Measurements from ENCODE around the gene MRPL49. TPM values are rescaled to one million over a fixed set of nuclear protein-coding genes. Genes with fewer than 3 reads are reported as not detected.

MRPL49 gene
- total and polyA plus RNA-seq, 2 experiments from 2014 or later: 46.8 to 57.6 TPM

DNA sequence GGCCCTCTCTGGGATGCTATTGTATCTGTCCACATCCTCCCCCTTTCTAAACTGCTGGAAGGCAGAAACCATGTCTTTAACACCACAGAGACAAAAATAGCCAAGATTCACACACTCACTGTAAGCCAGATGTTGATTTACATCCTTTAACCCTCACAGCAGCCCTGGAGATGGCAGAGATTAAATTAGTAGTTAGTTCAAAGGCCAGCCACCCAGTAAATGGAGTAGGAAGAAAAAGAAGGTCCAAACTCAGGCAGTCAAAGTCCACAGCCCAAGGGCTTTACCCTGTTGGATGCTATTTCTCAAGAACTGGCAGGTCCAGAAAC lies 2.5 kb upstream of the MRPL49 start:
- no peak for DNase-seq (ENCODE audit: low spot score)
- Histone ChIP-seq H4K20me1 (ENCODE audit: insufficient read depth, poor library complexity, severe bottlenecking) (no peaks in the 10 kb centered on the region), H3K4me1 (ENCODE audit: insufficient read depth) (peaks cover 23% of the 10 kb centered on the region), H2AFZ (no peak overlapping the region), H3K27ac (peak overlapping the region; percentile 14), H3K79me2 (peaks cover 68% of the 10 kb centered on the region), H3K36me3 (replicated peaks; ENCODE audit: insufficient read depth, low read depth) (peaks cover 2% of the 10 kb centered on the region), H3K9me2 (replicated peaks; ENCODE audit: insufficient read depth) (no peaks in the 10 kb centered on the region), H3K27me3 (no peaks in the 10 kb centered on the region), H3K9me3 (ENCODE audit: low read depth) (no peaks in the 10 kb centered on the region), H3K4me2 (no peak overlapping the region), H3K4me3 (no peak overlapping the region)
- TF ChIP-seq CTCF (IDR thresholded peaks at IDR 0.05; ENCODE audit: poor library complexity): no peak
- no peak for TF ChIP-seq EZH2phosphoT487 (IDR thresholded peaks at IDR 0.05; ENCODE audit: low read depth, severe bottlenecking, unreplicated experiment)
- no peak for TF ChIP-seq EZH2 (IDR thresholded peaks at IDR 0.05; ENCODE audit: borderline replicate concordance)

DNA sequence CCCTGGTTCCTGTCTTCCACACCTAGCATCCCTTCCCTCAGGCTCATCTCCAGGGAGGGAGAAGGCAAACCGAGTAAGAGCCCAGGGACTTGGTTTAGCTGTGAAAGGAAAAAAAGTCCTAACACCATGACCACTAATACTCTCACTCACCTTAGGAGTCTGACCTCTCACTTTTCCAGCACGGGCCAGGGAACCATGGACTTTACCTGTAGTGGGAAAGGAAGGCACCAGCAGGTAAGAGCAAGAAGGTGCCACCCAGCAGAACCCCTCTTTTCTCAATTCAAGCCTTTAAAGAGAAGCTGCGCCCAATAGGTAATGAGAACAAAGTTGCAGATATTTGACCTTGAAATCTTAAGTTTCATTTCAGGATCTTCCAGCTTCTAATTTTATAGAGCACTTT lies 1.3 kb upstream of the MRPL49 start:
- no peak for TF ChIP-seq CTCF (IDR thresholded peaks at IDR 0.05; ENCODE audit: poor library complexity)
- TF ChIP-seq EZH2 (IDR thresholded peaks at IDR 0.05; ENCODE audit: borderline replicate concordance): no peak
- no peak for TF ChIP-seq EZH2phosphoT487 (IDR thresholded peaks at IDR 0.05; ENCODE audit: low read depth, severe bottlenecking, unreplicated experiment)

DNA sequence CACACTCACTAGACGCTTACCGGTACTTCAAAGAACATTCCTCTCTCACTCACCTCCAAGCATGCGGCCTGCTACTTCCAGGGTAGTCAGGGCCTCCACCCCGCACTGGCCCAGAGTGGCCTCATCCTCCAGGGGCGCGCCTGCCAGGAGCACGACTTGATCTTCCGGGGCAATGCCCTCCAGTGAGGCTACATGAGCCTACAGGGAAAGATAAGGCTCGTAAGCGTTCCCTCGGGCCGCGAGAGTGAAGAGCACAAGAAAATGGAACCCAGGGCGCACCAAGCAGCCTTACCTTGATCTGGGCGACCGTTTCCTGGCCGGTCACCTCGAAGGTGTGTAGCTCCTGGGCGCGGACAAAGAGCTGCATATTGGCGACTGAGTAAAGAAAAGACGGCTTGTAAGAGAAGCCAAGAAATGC lies 665 bp upstream of the MRPL49 start:
- peak overlapping the region; percentile 60 for H3K4me3 ChIP-seq
- no peaks in the 10 kb centered on the region for H3K9me3 ChIP-seq (ENCODE audit: low read depth)
- peak overlapping the region; percentile 89 for H3K4me2 ChIP-seq
- H3K36me3 ChIP-seq (replicated peaks; ENCODE audit: insufficient read depth, low read depth): peaks cover 2% of the 10 kb centered on the region
- H3K4me1 ChIP-seq (ENCODE audit: insufficient read depth): peaks cover 17% of the 10 kb centered on the region
- WGBS (ENCODE audit: low lambda C conversion rate, missing lambda C conversion rate): 3% methylated on average over 22 of the region's 22 CpGs
- no peak overlapping the region for H2AFZ ChIP-seq
- DNase-seq (ENCODE audit: low spot score): peak; percentile 72
- H3K9me2 ChIP-seq (replicated peaks; ENCODE audit: insufficient read depth): no peaks in the 10 kb centered on the region
- TF ChIP-seq EZH2phosphoT487 (IDR thresholded peaks at IDR 0.05; ENCODE audit: low read depth, severe bottlenecking, unreplicated experiment): no peak
- no peak for TF ChIP-seq CTCF (IDR thresholded peaks at IDR 0.05; ENCODE audit: poor library complexity)
- TF ChIP-seq EZH2 (IDR thresholded peaks at IDR 0.05; ENCODE audit: borderline replicate concordance): no peak
- peak overlapping the region; percentile 93 for H3K27ac ChIP-seq
- peaks cover 58% of the 10 kb centered on the region for H3K79me2 ChIP-seq
- H4K20me1 ChIP-seq (ENCODE audit: insufficient read depth, poor library complexity, severe bottlenecking): no peaks in the 10 kb centered on the region
- no peaks in the 10 kb centered on the region for H3K27me3 ChIP-seq

More for the DNA sequence above, 1.3 kb upstream of the MRPL49 start:
- H3K4me1 ChIP-seq (ENCODE audit: insufficient read depth): peaks cover 23% of the 10 kb centered on the region
- WGBS (ENCODE audit: low lambda C conversion rate, missing lambda C conversion rate): 90% methylated on average over 3 of the region's 3 CpGs
- peaks cover 2% of the 10 kb centered on the region for H3K36me3 ChIP-seq (replicated peaks; ENCODE audit: insufficient read depth, low read depth)
- no peaks in the 10 kb centered on the region for H3K9me2 ChIP-seq (replicated peaks; ENCODE audit: insufficient read depth)
- peak overlapping the region; percentile 60 for H3K4me3 ChIP-seq
- no peak for DNase-seq (ENCODE audit: low spot score)
- no peaks in the 10 kb centered on the region for H3K27me3 ChIP-seq
- H4K20me1 ChIP-seq (ENCODE audit: insufficient read depth, poor library complexity, severe bottlenecking): no peaks in the 10 kb centered on the region
- H3K9me3 ChIP-seq (ENCODE audit: low read depth): no peaks in the 10 kb centered on the region
- H3K79me2 ChIP-seq: peaks cover 64% of the 10 kb centered on the region
- H2AFZ ChIP-seq: no peak overlapping the region
- peak overlapping the region; percentile 89 for H3K4me2 ChIP-seq
- H3K27ac ChIP-seq: peak overlapping the region; percentile 93
